Activated CD4-positive, alpha-beta memory T cell treated with anti-CD3 and anti-CD28 coated beads, Interleukin-2, amount 10 ng/mL, durations not matched to agents 7 days and 5 days (primary cell): ENCODE data around the gene ERP44. TPM values are rescaled to one million over a fixed set of nuclear protein-coding genes. Genes with fewer than 3 reads are reported as not detected.

ENCODE experiments used
- CTCF ChIA-PET: fragments of 350-600 bp; sonication (Branson Sonifier 250); formaldehyde crosslinking; loops from one replicate; lab custom pipeline; 2021; ENCODE audit warnings: antibody characterized with exemption, inconsistent platforms; lab: Charles Lee
- POLR2A ChIA-PET: fragments of 350-600 bp; sonication (Branson Sonifier 250); formaldehyde crosslinking; loops from one replicate; lab custom pipeline; 2021; ENCODE audit warnings: antibody characterized with exemption; lab: Charles Lee
- DNase-seq: peaks from one replicate; pipeline ENCODE4 v3.0.0-alpha.2; 2020
- H3K27ac Mint-ChIP-seq: one replicate; pipeline ENCODE4 v1.8.0; 2021; ENCODE audit warnings: mild to moderate bottlenecking, mixed read lengths
- H3K27me3 Mint-ChIP-seq: one replicate; pipeline ENCODE4 v1.8.0; 2021; ENCODE audit warnings: mixed read lengths
- H3K36me3 Mint-ChIP-seq: one replicate; pipeline ENCODE4 v1.8.0; 2021; ENCODE audit warnings: low read depth, mixed read lengths
- H3K4me1 Mint-ChIP-seq: one replicate; pipeline ENCODE4 v1.8.0; 2021; ENCODE audit warnings: mixed read lengths
- H3K4me3 Mint-ChIP-seq: one replicate; pipeline ENCODE4 v1.8.0; 2021; ENCODE audit warnings: mild to moderate bottlenecking, mixed read lengths
- H3K9me3 Mint-ChIP-seq: one replicate; pipeline ENCODE4 v1.8.0; 2021; ENCODE audit warnings: mixed read lengths
- total RNA-seq, 2 experiments: library from RNA; stranded (reverse); gene quantifications; one replicate each; pipeline ENCODE4 v1.2.3, GENCODE V29; 2021

ERP44 gene
- total RNA-seq, 2 experiments from 2014 or later, result 22.3 to 23.3 TPM

DNA sequence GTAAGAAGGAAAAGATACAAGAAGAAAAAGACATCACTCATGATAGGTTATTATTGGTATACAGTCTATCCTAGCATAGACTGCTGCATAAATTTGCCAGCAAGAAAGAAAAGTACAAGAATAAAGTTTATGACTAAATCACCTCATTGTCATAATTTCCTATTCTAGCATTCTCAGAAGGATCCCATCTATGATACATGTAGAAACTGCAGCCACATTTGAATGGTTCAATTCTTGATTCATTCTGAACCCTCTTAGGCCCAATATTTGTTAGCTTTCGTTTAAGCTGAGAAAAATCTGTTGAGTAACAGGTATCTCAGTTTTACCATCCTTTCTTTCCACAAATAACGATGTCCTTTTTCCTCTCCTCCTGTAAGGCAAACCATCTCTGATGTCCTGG is 21.5 kb upstream of the ERP44 start:
- no peak overlapping the region for H3K4me3 Mint-ChIP-seq
- POLR2A ChIA-PET, result no interaction called here
- no peaks in the 10 kb centered on the region for H3K27me3 Mint-ChIP-seq
- no peak for DNase-seq
- CTCF ChIA-PET, result no interaction called here
- no peaks in the 10 kb centered on the region for H3K9me3 Mint-ChIP-seq
- H3K27ac Mint-ChIP-seq, result no peak overlapping the region
- H3K4me1 Mint-ChIP-seq, result peaks cover 6% of the 10 kb centered on the region
- H3K36me3 Mint-ChIP-seq, result peaks cover 4% of the 10 kb centered on the region

DNA sequence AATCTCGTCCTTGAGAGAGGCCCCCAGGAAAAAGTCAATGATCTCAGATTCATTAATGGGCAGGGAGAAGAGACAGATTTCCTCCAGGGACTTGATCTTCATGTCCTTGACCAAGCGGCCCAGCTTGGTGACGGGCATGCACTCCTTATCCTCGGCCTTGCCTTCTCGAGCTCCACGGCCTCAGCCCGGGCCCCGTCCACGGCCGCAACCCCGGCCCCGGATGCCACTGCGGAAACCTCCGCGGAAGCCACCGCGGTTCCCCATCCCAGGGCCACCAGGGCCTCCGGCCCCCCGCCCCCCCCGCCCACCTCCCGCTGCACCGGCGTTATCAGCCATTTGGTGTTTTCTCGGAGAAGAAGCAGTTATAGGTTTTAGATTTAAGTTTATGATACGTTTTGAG is 18.5 kb upstream of the ERP44 start:
- ChIA-PET POLR2A (no interaction called here), CTCF (no interaction called here)
- Mint-ChIP-seq H3K36me3 (peaks cover 6% of the 10 kb centered on the region), H3K27ac (no peak overlapping the region), H3K4me1 (peaks cover 5% of the 10 kb centered on the region), H3K9me3 (no peaks in the 10 kb centered on the region), H3K4me3 (no peak overlapping the region), H3K27me3 (no peaks in the 10 kb centered on the region)
- DNase-seq, result no peak

DNA sequence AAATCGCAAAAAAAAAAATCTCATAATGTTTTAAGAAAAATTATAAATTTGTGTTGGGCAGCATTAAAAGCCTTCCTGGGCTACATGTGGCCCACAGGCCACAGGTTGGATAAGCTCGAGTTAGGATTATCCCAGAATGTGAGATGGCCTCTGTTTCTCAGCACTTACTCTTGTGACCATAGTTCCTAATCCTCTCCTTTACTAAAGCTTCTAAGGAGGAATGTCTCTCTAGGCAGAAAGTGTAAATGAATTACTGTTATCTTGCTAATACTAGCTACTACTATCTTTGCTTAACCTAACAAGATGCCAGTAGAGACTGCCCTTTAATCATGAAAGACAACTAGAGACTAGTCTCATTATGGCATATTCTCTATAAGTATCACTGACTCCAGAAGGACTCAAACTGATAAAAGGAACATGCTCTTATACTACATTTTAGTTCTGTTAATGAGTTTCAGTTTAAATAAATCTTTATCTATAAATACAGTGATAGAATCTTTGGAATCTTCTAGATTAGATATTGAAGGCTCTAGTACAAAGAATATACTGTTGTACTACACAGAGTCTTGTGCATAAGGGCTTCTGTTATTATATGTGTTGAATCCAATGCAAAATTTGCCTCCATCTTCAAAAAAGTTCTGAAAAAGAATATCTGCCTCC is 14.0 kb upstream of the ERP44 start:
- Mint-ChIP-seq H3K36me3 (peaks cover 13% of the 10 kb centered on the region), H3K4me3 (no peak overlapping the region), H3K27me3 (no peaks in the 10 kb centered on the region), H3K27ac (no peak overlapping the region), H3K9me3 (no peaks in the 10 kb centered on the region), H3K4me1 (no peaks in the 10 kb centered on the region)
- CTCF ChIA-PET, result interaction anchor here (1.5 kb wide), 1 partner anchor 288 kb away, joined by 3 read pairs; no protein-coding TSS in a partner anchor
- DNase-seq, result no peak
- POLR2A ChIA-PET, result no interaction called here

DNA sequence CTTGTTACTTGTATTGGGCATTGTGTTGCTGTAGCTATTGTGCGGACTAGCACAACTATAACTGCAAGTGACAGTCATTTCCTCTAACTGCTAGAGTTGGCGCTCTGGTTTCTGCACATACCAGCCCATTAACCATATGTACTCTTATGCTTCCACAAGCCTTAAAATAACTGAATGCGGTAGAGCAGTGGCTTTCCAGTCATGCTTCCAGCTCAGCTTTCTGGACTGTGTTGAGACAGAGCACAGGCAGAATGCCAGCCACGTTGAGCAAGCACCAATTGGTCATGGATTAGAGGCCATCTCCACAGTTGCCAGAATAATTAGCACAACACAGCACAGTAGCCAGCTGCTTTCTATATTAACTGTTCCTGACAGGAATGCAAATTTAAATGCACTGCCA is 12.4 kb upstream of the ERP44 start:
- no peaks in the 10 kb centered on the region for H3K4me1 Mint-ChIP-seq
- H3K9me3 Mint-ChIP-seq, result no peaks in the 10 kb centered on the region
- H3K27me3 Mint-ChIP-seq, result no peaks in the 10 kb centered on the region
- ChIA-PET CTCF (interaction anchor here (1.0 to 1.1 kb wide), 2 partner anchors 105 to 215 kb away, joined by 3 read pairs; no protein-coding TSS in a partner anchor), POLR2A (interaction anchor here (0.8 kb wide), 1 partner anchor 10 kb away, joined by 4 read pairs; no protein-coding TSS in a partner anchor)
- no peak overlapping the region for H3K27ac Mint-ChIP-seq
- H3K4me3 Mint-ChIP-seq, result no peak overlapping the region
- DNase-seq, result no peak
- peaks cover 13% of the 10 kb centered on the region for H3K36me3 Mint-ChIP-seq

DNA sequence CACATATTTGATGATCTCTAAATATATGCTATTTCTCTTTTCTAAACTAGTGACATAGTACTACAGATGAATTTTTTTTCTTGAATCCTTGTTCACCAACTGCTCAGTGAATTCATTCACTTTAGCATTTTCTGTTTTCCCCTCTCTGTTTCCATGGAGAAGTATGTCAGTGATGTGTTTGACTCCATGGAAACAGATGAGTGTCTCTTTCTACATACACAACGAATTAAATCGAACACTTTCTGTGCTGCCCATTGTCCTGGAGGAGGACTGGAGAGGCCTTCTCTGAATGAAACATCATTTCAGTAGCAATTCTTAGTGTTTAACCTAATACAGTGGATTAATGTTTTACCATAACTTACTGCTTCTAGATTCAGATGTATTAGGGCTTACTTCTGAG is 9.8 kb upstream of the ERP44 start:
- Mint-ChIP-seq H3K4me3 (no peak overlapping the region), H3K27me3 (no peaks in the 10 kb centered on the region), H3K4me1 (no peaks in the 10 kb centered on the region), H3K9me3 (no peaks in the 10 kb centered on the region), H3K27ac (no peak overlapping the region), H3K36me3 (peaks cover 9% of the 10 kb centered on the region)
- ChIA-PET POLR2A (no interaction called here), CTCF (no interaction called here)
- DNase-seq, result no peak

DNA sequence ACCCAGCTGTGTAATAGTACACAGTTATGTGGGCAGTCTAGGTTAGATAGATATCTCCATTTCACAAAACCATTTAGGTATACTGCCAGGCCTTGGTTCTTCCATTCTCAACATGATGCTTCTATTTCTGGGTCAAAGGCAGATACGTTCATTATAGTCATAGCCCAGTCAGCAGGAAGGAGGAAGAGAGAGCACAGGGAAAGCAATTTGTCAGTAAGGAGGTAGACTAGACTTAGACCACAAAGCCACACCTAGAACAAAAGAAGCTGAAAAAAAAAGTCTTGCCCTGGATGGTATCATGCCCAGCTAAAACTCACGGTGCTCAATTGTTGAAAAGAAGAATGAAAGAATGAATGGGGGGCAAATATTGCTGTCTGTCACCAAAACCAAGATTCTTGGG is 7.8 kb upstream of the ERP44 start:
- Mint-ChIP-seq H3K9me3 (no peaks in the 10 kb centered on the region), H3K36me3 (peaks cover 6% of the 10 kb centered on the region), H3K4me1 (no peaks in the 10 kb centered on the region), H3K4me3 (no peak overlapping the region), H3K27me3 (no peaks in the 10 kb centered on the region), H3K27ac (no peak overlapping the region)
- no peak for DNase-seq
- CTCF ChIA-PET, result no interaction called here
- POLR2A ChIA-PET, result interaction anchor here (1.7 kb wide), 1 partner anchor 13 kb away, joined by 3 read pairs; no protein-coding TSS in a partner anchor

DNA sequence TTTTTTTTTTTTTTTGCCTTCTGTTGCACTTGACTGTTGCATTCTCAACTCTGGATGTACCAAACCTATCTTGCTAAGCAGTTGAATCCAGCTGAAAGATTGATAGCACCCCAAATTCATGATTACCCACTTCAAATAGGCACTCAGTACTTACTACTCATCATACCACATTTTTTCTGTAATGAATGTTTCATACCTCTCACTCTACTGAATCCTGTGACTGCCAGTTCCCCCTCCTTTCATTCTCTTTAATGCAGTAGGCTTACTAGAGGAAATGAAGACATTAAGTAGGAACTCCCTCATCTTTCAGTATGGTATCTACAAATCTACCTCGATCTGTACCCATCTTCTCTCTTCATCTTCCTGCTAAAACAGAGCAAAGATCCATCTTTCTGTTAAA is 7.1 kb upstream of the ERP44 start:
- Mint-ChIP-seq H3K4me1 (no peaks in the 10 kb centered on the region), H3K36me3 (peaks cover 2% of the 10 kb centered on the region), H3K4me3 (no peak overlapping the region), H3K27me3 (no peaks in the 10 kb centered on the region), H3K27ac (no peak overlapping the region), H3K9me3 (no peaks in the 10 kb centered on the region)
- DNase-seq, result no peak
- ChIA-PET CTCF (interaction anchor here (0.7 kb wide), 4 partner anchors 48 to 305 kb away, joined by 3 to 8 read pairs (median 4); no protein-coding TSS in a partner anchor), POLR2A (interaction anchor here (1.7 kb wide), 1 partner anchor 12 kb away, joined by 3 read pairs; no protein-coding TSS in a partner anchor)

DNA sequence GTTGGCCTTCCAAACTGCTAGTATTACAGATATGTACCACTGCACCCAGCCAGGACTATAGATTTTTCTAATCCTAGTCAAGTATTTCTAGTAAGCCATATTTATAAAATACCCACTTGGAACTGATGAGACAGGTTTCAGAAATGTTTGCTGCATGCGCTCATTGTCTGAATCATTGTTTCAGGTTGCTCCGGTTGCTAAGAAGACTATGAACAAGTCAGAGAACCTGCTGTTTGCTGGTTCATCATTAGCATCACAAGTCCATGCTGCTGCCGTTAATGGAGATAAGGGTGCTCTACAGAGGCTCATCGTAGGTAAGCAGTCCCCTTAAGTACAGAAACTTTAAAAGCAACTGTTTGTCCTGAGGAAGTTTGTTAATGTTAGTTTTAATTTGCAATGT is 5.5 kb upstream of the ERP44 start:
- Mint-ChIP-seq H3K4me3 (no peak overlapping the region), H3K4me1 (peaks cover 6% of the 10 kb centered on the region), H3K27me3 (no peaks in the 10 kb centered on the region), H3K27ac (no peak overlapping the region), H3K9me3 (no peaks in the 10 kb centered on the region), H3K36me3 (peaks cover 2% of the 10 kb centered on the region)
- ChIA-PET POLR2A (no interaction called here), CTCF (no interaction called here)
- no peak for DNase-seq

DNA sequence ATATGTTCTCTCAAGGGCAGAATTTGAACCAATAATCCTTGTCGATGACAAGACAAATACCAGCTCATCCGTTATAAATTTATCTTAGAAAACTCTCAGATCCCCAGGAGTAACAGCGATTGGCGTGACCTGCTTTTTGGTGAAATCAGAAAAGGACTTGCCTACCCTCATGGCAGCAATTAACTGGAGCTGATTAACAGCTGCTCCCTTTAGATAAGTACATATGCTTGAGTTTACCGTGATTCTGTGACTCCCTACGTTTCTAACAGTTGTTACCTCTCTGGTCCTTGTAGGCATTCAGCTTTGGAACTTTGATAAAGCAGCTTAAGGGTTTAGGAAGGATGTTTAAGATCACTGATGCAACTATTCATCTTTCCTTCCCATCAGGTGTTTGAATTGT is 2.8 kb upstream of the ERP44 start:
- Mint-ChIP-seq H3K36me3 (peaks cover 8% of the 10 kb centered on the region), H3K27me3 (no peaks in the 10 kb centered on the region), H3K27ac (no peak overlapping the region), H3K4me3 (no peak overlapping the region), H3K4me1 (peaks cover 18% of the 10 kb centered on the region), H3K9me3 (no peaks in the 10 kb centered on the region)
- no peak for DNase-seq
- CTCF ChIA-PET, result no interaction called here
- POLR2A ChIA-PET, result interaction anchor here (1.1 to 1.6 kb wide), 4 partner anchors 9 to 108 kb away, joined by 3 to 4 read pairs (median 4); no protein-coding TSS in a partner anchor

DNA sequence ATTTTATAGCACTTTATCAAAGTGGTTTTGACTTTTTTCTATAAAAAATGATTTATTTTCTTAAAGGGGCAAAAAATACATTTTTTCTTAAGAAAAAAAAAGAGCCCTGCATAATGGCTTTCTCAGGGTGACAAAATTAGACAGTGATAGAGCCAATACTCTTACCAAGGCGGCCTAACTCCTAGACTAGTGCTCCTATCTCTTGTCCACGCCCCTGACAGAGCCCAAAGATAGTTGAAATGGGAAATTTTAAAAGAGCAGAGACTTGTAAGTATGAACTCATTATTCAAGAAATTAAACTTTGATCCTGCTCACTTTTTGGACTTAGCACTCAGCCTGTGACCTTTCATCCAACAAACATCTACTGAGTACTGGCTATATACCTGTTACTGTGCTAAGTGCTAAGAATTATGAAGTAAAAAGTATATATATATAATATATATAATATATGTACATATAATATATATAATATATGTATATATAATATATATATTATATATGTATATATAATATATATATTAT is 1.4 kb upstream of the ERP44 start:
- H3K9me3 Mint-ChIP-seq, result no peaks in the 10 kb centered on the region
- ChIA-PET CTCF (no interaction called here), POLR2A (interaction anchor here (1.5 to 2.6 kb wide), 3 partner anchors 14 to 110 kb away, joined by 3 to 15 read pairs (median 4); no protein-coding TSS in a partner anchor)
- H3K4me3 Mint-ChIP-seq, result peak overlapping the region; percentile 100
- peaks cover 27% of the 10 kb centered on the region for H3K4me1 Mint-ChIP-seq
- no peak for DNase-seq
- H3K36me3 Mint-ChIP-seq, result peaks cover 8% of the 10 kb centered on the region
- no peaks in the 10 kb centered on the region for H3K27me3 Mint-ChIP-seq
- H3K27ac Mint-ChIP-seq, result no peak overlapping the region

DNA sequence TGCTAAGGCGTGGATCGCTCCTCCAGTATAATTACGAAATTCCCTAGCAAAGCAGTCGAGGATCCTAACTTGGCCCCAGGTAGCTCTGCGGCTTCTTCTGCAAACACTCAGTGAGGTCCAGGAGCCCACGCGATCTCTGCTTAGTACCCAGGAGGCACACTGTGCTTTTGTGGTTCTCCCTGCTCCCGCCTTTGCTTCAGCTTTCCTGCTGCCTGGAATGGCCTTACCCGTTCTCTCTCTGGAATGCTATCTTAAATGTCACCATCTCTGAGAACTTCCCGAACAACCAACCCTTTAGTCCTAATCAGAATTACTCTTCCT is 882 bp upstream of the ERP44 start:
- DNase-seq, result no peak
- CTCF ChIA-PET, result interaction anchor here (0.6 kb wide), 1 partner anchor 123 kb away, joined by 3 read pairs; no protein-coding TSS in a partner anchor
- Mint-ChIP-seq H3K4me3 (peak overlapping the region; percentile 100), H3K36me3 (peaks cover 8% of the 10 kb centered on the region), H3K27me3 (no peaks in the 10 kb centered on the region), H3K27ac (peak overlapping the region; percentile 93), H3K4me1 (peaks cover 29% of the 10 kb centered on the region), H3K9me3 (no peaks in the 10 kb centered on the region)
- POLR2A ChIA-PET, result interaction anchor here (1.5 to 2.6 kb wide), 3 partner anchors 14 to 110 kb away, joined by 3 to 15 read pairs (median 4); no protein-coding TSS in a partner anchor

DNA sequence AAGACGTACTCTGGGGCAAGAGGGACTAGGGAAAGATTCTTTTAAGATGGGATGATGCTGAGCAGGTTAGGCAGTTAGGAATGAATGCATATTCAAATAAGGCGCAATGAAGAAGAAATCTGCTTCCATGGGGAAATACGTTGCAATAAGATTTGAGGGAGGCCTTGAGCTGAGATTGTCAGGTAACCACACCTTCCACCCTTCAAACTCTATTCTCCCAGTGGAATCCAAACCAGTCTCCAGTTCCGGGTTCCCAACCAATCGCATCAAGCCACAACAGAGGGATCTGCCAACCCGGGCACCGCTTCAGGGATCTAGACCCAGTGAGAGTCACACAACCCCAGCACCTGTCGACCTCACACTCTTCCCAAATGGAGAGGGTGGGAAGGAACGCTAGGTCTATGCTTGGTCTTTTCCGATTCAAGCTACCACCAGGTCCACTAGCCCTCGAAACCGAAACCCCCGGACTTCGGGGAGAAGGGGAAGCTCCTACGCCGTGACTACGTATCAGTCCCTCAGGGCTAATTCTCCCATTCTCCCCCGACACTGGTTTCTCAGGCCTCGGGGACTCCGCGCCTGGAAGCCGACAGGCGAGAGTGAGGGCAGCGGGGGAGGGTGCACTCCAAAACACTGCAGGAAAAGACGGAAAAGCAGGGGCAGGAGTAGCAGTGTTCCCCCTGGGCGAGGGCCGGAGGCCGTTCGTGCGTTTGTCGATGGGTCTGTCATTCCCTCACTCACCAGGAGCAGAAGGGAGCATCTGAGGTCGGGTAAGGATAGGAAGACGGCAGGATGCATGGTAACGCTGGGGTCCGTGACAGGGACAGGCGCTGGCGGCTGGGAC is 534 bp downstream of the ERP44 start:
- peak overlapping the region; percentile 93 for H3K27ac Mint-ChIP-seq
- H3K9me3 Mint-ChIP-seq, result no peaks in the 10 kb centered on the region
- no peaks in the 10 kb centered on the region for H3K27me3 Mint-ChIP-seq
- peak overlapping the region; percentile 100 for H3K4me3 Mint-ChIP-seq
- peaks cover 8% of the 10 kb centered on the region for H3K36me3 Mint-ChIP-seq
- ChIA-PET POLR2A (interaction anchor here (0.6 to 2.6 kb wide), 5 partner anchors 12 to 279 kb away, joined by 3 to 15 read pairs (median 3); no protein-coding TSS in a partner anchor), CTCF (no interaction called here)
- H3K4me1 Mint-ChIP-seq, result peaks cover 32% of the 10 kb centered on the region
- DNase-seq, result peak; percentile 40
